ENCODE measurements around the gene CTTNBP2NL. TPM values are rescaled to one million over a fixed set of nuclear protein-coding genes. Genes with fewer than 3 reads are reported as not detected.
"Not testable (repeated sequence)": the region's sequence is repeated elsewhere in the genome, so short reads cannot be mapped to it uniquely, and the experiment has no call there.

The CTTNBP2NL gene
- polyA plus RNA-seq, 1 experiment = 30.5 TPM

DNA sequence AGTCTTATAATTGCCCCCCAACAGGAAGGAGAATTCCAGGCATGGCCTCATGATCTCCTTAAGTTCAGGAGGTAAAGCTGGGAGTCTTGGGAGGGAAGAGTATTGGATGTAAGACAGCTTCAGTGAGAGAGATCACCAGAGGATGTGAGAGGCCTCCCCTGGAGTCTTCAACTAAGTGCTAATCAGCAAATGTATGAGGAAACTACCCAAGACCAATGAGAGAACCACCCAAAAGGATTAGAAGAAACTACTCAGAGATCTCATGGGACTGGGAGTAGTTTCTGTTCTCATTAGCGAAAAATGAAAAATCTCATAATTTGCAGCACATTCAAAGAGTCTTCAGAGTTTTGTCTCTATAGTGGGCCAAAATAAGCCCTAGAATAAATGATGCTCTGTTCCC, 76.1 kb downstream of the CTTNBP2NL start:
- POLR2A ChIA-PET = interaction anchor here (0.5 kb wide), 1 partner anchor 67 kb away, joined by 4 read pairs; no protein-coding TSS in a partner anchor
- Histone ChIP-seq H3K27me3 (ENCODE audit: control insufficient read depth, insufficient read depth, low read length) (no peaks in the 10 kb centered on the region), H3K27ac (ENCODE audit: low read depth, low read length) (no peak overlapping the region), H3K9me3 (ENCODE audit: control insufficient read depth, insufficient read depth, low read length) (peaks cover 8% of the 10 kb centered on the region), H3K4me3 (ENCODE audit: low read depth, low read length) (no peak overlapping the region)
- CTCF ChIA-PET = interaction anchor here (1.1 to 2.0 kb wide), 3 partner anchors 30 to 142 kb away, joined by 5 to 18 read pairs (median 5); no protein-coding TSS in a partner anchor
- TF ChIP-seq, protein P1, sequence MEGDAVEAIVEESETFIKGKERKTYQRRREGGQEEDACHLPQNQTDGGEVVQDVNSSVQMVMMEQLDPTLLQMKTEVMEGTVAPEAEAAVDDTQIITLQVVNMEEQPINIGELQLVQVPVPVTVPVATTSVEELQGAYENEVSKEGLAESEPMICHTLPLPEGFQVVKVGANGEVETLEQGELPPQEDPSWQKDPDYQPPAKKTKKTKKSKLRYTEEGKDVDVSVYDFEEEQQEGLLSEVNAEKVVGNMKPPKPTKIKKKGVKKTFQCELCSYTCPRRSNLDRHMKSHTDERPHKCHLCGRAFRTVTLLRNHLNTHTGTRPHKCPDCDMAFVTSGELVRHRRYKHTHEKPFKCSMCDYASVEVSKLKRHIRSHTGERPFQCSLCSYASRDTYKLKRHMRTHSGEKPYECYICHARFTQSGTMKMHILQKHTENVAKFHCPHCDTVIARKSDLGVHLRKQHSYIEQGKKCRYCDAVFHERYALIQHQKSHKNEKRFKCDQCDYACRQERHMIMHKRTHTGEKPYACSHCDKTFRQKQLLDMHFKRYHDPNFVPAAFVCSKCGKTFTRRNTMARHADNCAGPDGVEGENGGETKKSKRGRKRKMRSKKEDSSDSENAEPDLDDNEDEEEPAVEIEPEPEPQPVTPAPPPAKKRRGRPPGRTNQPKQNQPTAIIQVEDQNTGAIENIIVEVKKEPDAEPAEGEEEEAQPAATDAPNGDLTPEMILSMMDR (IDR thresholded peaks at IDR 0.05; ENCODE audit: low read depth, low read length) = no peak
- DNase-seq (ENCODE audit: low read depth, low spot score) = no peak

DNA sequence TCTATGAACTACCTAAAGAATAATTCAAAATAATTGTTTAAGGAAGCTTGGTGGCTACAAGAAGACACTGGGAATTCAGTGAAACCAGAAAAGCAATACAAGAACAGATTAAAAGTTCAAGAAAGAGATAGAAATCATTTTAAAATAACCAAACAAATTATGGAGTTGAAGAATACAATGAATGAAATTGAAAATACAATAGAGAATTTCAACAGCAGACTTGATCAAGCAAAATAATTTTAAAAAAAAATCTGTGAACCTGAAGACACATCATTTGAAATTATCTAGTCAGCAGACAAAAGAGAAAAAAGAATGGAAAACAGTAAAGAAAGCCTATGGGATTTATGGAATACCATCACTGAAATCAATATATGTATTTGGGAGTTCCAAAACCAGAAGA, 81.5 kb downstream of the CTTNBP2NL start:
- Histone ChIP-seq H3K9me3 (ENCODE audit: control insufficient read depth, insufficient read depth, low read length) (peaks cover 22% of the 10 kb centered on the region), H3K4me3 (ENCODE audit: low read depth, low read length) (no peak overlapping the region), H3K27ac (ENCODE audit: low read depth, low read length) (no peak overlapping the region), H3K27me3 (ENCODE audit: control insufficient read depth, insufficient read depth, low read length) (no peaks in the 10 kb centered on the region)
- CTCF ChIA-PET = interaction anchor here (0.6 to 1.0 kb wide), 2 partner anchors 11 to 16 kb away, joined by 4 read pairs; no protein-coding TSS in a partner anchor
- TF ChIP-seq, protein P1 (IDR thresholded peaks at IDR 0.05; ENCODE audit: low read depth, low read length) = no peak
- DNase-seq (ENCODE audit: low read depth, low spot score) = no peak
- POLR2A ChIA-PET = no interaction called here

DNA sequence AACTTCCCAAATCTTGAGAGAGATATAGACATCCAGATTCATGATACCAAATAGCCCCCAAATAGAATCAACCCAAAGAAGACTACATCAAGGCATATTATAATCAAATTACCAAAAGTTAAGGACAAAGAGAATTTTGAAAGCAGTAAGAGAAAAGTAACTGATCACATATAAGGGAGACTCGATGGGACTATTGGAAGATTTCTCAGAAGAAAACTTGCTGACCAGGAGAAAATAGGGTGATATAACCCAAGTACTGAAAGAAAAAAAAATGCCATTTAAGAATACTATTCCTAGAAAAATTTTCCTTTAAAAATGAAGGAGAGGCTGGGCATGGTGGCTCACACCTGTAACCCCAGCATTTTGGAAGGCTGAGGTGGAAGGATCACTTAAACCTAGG, 82.3 kb downstream of the CTTNBP2NL start:
- H3K9me3 ChIP-seq (ENCODE audit: control insufficient read depth, insufficient read depth, low read length) = peaks cover 22% of the 10 kb centered on the region
- ChIA-PET POLR2A (no interaction called here), CTCF (interaction anchor here (1.0 kb wide), 1 partner anchor 12 kb away, joined by 4 read pairs; no protein-coding TSS in a partner anchor)
- H3K4me3 ChIP-seq (ENCODE audit: low read depth, low read length) = no peak overlapping the region
- H3K27ac ChIP-seq (ENCODE audit: low read depth, low read length) = no peak overlapping the region
- TF ChIP-seq, protein P1 (IDR thresholded peaks at IDR 0.05; ENCODE audit: low read depth, low read length) = no peak
- H3K27me3 ChIP-seq (ENCODE audit: control insufficient read depth, insufficient read depth, low read length) = no peaks in the 10 kb centered on the region
- no peak for DNase-seq (ENCODE audit: low read depth, low spot score)

DNA sequence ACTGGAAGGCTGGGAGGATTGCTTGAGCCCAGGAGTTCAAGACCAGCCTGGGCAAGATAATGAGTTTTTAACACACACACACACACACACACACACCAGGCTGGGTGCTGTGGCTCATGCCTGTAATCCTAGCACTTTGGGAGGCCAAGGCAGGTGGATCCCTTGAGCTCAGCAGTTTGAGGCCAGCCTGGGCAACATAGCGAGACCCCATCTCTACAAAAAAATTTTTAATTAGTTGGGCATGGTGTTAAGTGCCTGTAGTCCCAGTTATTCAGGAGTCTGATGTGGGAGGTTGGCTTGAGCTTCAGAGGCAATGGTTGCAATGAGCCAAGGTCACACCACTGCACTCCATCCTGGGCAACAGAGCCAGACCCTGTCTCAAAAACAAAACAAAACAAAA, 90.0 kb downstream of the CTTNBP2NL start:
- H3K9me3 ChIP-seq (ENCODE audit: control insufficient read depth, insufficient read depth, low read length); DNase-seq (ENCODE audit: low read depth, low spot score); POLR2A ChIA-PET; H3K27me3 ChIP-seq (ENCODE audit: control insufficient read depth, insufficient read depth, low read length); H3K27ac ChIP-seq (ENCODE audit: low read depth, low read length); H3K4me3 ChIP-seq (ENCODE audit: low read depth, low read length): not testable (repeated sequence)
- CTCF ChIA-PET = interaction anchor here (0.9 to 1.1 kb wide), 3 partner anchors 16 to 20 kb away, joined by 3 to 6 read pairs (median 4); no protein-coding TSS in a partner anchor

DNA sequence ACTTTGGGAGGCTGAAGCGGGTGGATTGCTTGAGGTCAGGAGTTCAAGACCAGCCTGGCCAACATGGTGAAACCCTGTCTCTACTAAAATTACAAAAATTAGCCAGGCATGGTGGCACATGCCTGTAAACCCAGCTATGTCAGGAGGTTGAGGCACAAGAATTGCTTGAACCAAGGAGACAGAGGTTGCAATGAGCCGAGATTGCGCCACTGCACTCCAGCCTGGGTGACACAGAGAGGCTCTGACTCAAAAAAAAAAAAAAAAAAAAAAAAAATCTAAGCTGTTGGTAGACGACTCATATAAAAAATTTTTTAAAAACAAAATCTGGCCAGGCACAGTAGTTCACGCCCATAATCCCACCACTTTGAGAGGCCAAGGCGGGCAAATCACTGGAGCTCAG, 91.7 kb downstream of the CTTNBP2NL start:
- H3K27me3 ChIP-seq (ENCODE audit: control insufficient read depth, insufficient read depth, low read length); H3K4me3 ChIP-seq (ENCODE audit: low read depth, low read length); DNase-seq (ENCODE audit: low read depth, low spot score); H3K27ac ChIP-seq (ENCODE audit: low read depth, low read length); H3K9me3 ChIP-seq (ENCODE audit: control insufficient read depth, insufficient read depth, low read length): not testable (repeated sequence)
- POLR2A ChIA-PET = interaction anchor here (0.6 to 0.7 kb wide), 2 partner anchors 25 to 53 kb away, joined by 3 to 8 read pairs; no protein-coding TSS in a partner anchor
- CTCF ChIA-PET = interaction anchor here (0.6 to 1.5 kb wide), 5 partner anchors 14 to 185 kb away, joined by 3 to 4 read pairs (median 4); no protein-coding TSS in a partner anchor

DNA sequence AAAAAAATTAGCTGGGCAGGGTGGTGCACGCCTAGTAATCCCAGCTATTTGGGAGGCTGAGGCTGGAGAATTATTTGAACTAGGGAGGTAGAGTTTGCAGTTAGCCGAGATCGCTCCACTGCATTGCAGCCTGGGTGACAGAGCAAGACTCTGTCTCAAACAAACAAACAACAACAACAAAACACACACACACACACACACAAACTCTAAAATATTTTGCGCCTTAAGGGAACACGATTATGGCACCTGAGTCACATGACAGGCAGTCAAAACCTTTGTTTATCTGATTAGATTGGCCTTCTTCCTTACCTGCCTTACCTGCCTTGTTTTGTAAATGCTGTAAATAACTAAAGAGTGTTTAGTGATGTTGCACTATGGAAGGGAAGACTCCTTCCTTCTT, 92.1 kb downstream of the CTTNBP2NL start:
- no peak overlapping the region for H3K27ac ChIP-seq (ENCODE audit: low read depth, low read length)
- TF ChIP-seq, protein P1 (IDR thresholded peaks at IDR 0.05; ENCODE audit: low read depth, low read length) = no peak
- CTCF ChIA-PET = interaction anchor here (0.6 to 1.5 kb wide), 5 partner anchors 14 to 185 kb away, joined by 3 to 4 read pairs (median 4); no protein-coding TSS in a partner anchor
- H3K4me3 ChIP-seq (ENCODE audit: low read depth, low read length) = no peak overlapping the region
- POLR2A ChIA-PET = interaction anchor here (0.6 kb wide), 1 partner anchor 25 kb away, joined by 3 read pairs; no protein-coding TSS in a partner anchor
- no peaks in the 10 kb centered on the region for H3K9me3 ChIP-seq (ENCODE audit: control insufficient read depth, insufficient read depth, low read length)
- no peak for DNase-seq (ENCODE audit: low read depth, low spot score)
- H3K27me3 ChIP-seq (ENCODE audit: control insufficient read depth, insufficient read depth, low read length) = no peaks in the 10 kb centered on the region

Data from AG04450 (cell line).